ENCODE data around the gene ATMIN.

DNA sequence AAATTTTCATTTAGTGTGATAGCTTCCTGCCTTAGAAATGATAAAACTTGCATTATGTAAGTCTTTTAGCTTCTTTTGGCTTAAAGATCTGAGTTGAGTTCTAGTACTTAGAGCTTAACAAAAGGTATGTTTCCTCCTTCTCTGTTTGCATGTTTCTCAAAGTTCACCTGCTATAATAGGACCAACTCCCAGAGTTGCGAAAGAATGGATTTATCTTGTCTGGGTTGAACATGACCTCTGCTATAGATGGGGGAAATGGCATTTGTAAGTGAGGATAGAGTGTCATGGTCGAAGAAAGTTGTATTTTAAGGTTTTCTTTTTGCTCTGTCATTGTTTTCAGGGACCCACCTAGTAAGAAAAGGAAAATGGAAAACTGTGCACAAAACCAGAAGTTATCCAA lies 7.2 kb downstream of the ATMIN start:
- TF ChIP-seq, protein P1, sequence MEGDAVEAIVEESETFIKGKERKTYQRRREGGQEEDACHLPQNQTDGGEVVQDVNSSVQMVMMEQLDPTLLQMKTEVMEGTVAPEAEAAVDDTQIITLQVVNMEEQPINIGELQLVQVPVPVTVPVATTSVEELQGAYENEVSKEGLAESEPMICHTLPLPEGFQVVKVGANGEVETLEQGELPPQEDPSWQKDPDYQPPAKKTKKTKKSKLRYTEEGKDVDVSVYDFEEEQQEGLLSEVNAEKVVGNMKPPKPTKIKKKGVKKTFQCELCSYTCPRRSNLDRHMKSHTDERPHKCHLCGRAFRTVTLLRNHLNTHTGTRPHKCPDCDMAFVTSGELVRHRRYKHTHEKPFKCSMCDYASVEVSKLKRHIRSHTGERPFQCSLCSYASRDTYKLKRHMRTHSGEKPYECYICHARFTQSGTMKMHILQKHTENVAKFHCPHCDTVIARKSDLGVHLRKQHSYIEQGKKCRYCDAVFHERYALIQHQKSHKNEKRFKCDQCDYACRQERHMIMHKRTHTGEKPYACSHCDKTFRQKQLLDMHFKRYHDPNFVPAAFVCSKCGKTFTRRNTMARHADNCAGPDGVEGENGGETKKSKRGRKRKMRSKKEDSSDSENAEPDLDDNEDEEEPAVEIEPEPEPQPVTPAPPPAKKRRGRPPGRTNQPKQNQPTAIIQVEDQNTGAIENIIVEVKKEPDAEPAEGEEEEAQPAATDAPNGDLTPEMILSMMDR (IDR thresholded peaks at IDR 0.05): no peak
- no peak for TF ChIP-seq FOXM1 (IDR thresholded peaks at IDR 0.05; ENCODE audit: low read depth)
- no peak for TF ChIP-seq CHD2 (IDR thresholded peaks at IDR 0.05; ENCODE audit: low read length, partially characterized antibody)
- TF ChIP-seq, protein P2, sequence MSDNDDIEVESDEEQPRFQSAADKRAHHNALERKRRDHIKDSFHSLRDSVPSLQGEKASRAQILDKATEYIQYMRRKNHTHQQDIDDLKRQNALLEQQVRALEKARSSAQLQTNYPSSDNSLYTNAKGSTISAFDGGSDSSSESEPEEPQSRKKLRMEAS (IDR thresholded peaks at IDR 0.05; ENCODE audit: low read depth): no peak
- TF ChIP-seq, protein P3, sequence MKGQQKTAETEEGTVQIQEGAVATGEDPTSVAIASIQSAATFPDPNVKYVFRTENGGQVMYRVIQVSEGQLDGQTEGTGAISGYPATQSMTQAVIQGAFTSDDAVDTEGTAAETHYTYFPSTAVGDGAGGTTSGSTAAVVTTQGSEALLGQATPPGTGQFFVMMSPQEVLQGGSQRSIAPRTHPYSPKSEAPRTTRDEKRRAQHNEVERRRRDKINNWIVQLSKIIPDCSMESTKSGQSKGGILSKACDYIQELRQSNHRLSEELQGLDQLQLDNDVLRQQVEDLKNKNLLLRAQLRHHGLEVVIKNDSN (IDR thresholded peaks at IDR 0.05; ENCODE audit: borderline replicate concordance, low read depth): no peak
- TF ChIP-seq, protein P4, sequence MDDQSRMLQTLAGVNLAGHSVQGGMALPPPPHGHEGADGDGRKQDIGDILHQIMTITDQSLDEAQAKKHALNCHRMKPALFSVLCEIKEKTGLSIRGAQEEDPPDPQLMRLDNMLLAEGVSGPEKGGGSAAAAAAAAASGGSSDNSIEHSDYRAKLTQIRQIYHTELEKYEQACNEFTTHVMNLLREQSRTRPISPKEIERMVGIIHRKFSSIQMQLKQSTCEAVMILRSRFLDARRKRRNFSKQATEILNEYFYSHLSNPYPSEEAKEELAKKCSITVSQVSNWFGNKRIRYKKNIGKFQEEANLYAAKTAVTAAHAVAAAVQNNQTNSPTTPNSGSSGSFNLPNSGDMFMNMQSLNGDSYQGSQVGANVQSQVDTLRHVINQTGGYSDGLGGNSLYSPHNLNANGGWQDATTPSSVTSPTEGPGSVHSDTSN (IDR thresholded peaks at IDR 0.05): no peak
- no peak for TF ChIP-seq RAD21 (IDR thresholded peaks at IDR 0.05; ENCODE audit: low read length)
- no peak for TF ChIP-seq EZH2phosphoT487 (IDR thresholded peaks at IDR 0.05; ENCODE audit: borderline replicate concordance, low read depth)

All from SK-N-SH (cell line).